GM12892 (cell line): ENCODE measurements around the gene VPS54.

ENCODE experiments used
- DNase-seq: peaks from one replicate; pipeline ENCODE4 v3.0.0; 2011; ENCODE audit not compliant: insufficient read length
- FAIRE-seq: peaks from 2 replicates; lab custom pipeline; 2011; peaks lifted over from hg19 to GRCh38; lab: Jason Lieb, UNC
- POLR2A ChIP-seq: IDR thresholded peaks from 2 replicates; pipeline ENCODE4 v1.6.1; 2011; ENCODE audit warnings: low read depth, low read length, control low read depth
- POLR2AphosphoS5 ChIP-seq: IDR thresholded peaks from 2 replicates; pipeline ENCODE4 v1.6.1; 2011; ENCODE audit warnings: low read depth, low read length, control low read depth
- TAF1 ChIP-seq: IDR thresholded peaks from 2 replicates; pipeline ENCODE4 v1.6.1; 2011; ENCODE audit warnings: low read depth, mild to moderate bottlenecking, control low read depth, low read length, borderline replicate concordance

The VPS54 gene

GRCh38 chr2:63842149-63843061 lies 176.8 kb downstream of the VPS54 start:
- DNase-seq (no peak), FAIRE-seq (no peak)
- TF ChIP-seq TAF1 (no peak), POLR2AphosphoS5 (no peak), POLR2A (no peak)
